Sigmoid colon (tissue), 7 donors: Measurements from ENCODE around the gene SLC9A5. TPM values are rescaled to one million over a fixed set of nuclear protein-coding genes. Genes with fewer than 3 reads are reported as not detected.

Source experiments
- DNase-seq: peaks from one replicate; pipeline ENCODE4 v3.0.0-alpha.2; 2019
- H3K27ac ChIP-seq, 4 donors: fragments of 200-600 bp; sonication (generic); one replicate each; pipeline ENCODE4 v1.5.1; 2016 to 2019; ENCODE audit warnings: mild to moderate bottlenecking in 1 of 4
- H3K27me3 ChIP-seq, 3 donors: fragments of 200-600 bp; sonication (generic); one replicate each; pipeline ENCODE4 v1.5.1; 2019; ENCODE audit warnings: mild to moderate bottlenecking in 1 of 3
- H3K36me3 ChIP-seq, 4 donors: fragments of 200-600 bp; sonication (generic); one replicate each; pipeline ENCODE4 v1.5.1; 2016 to 2019
- H3K4me1 ChIP-seq, 4 donors: fragments of 200-600 bp; sonication (generic); one replicate each; pipeline ENCODE4 v1.5.1; 2017 to 2019
- H3K4me3 ChIP-seq, 4 donors: fragments of 200-600 bp; sonication (generic); one replicate each; pipeline ENCODE4 v1.5.1; 2017 to 2019; ENCODE audit warnings: mild to moderate bottlenecking in 2 of 4, moderate library complexity in 1 of 4
- H3K9me3 ChIP-seq, 4 donors: fragments of 200-600 bp in 3 of 4; sonication (generic) in 3 of 4; one replicate each; pipeline versions ENCODE4 v1.5.1 to v1.6.1; 2013 to 2019
- EP300 ChIP-seq, 4 donors: sonication (generic); formaldehyde crosslinking; IDR thresholded peaks; one replicate each; pipeline ENCODE4 v1.6.1; 2017; ENCODE audit warnings: antibody characterized with exemption in 4 of 4
- POLR2A ChIP-seq, 2 donors: fragments of 450-650 bp; IDR thresholded peaks; one replicate each; pipeline ENCODE4 v1.6.1; 2016; ENCODE audit warnings: antibody characterized with exemption in 2 of 2, mild to moderate bottlenecking in 2 of 2, moderate library complexity in 2 of 2
- POLR2AphosphoS5 ChIP-seq, 4 donors: sonication (generic); formaldehyde crosslinking; IDR thresholded peaks; one replicate each; pipeline ENCODE4 v1.6.1; 2017; ENCODE audit warnings: antibody characterized with exemption in 4 of 4
- WGBS, 2 donors: extraction: QIAGEN DNeasy Blood & Tissue Kit; methylation state at CpG; one replicate each; pipeline ENCODE4 v1.1.7; 2013; 5-methylcytosine and 5-hydroxymethylcytosine counted together
- intact Hi-C: fragments of 100-400 bp; cut with DNase I; formaldehyde crosslinking; loops from one replicate; pipeline ENCODE4 v1.15.1; 2023
- polyA plus RNA-seq, 3 donors: library from polyadenylated mRNA; stranded (reverse); fragments of 200-250 nt; gene quantifications; one replicate each; pipeline ENCODE4 v1.2.3, GENCODE V29; 2013
- total RNA-seq, 4 donors: library from RNA; depleted of rRNA; stranded (reverse); fragments of >200 nt; gene quantifications; one replicate each; pipeline ENCODE4 v1.1.0, GENCODE V29; 2016
- TF ChIP-seq, protein P1 (sequence below), 4 experiments: fragments of 450-650 bp in 3 of 4; fragments of 200-600 bp in 1 of 4; IDR thresholded peaks; one replicate each; pipeline ENCODE4 v1.5.1; 2016 to 2019; ENCODE audit warnings: antibody characterized with exemption in 4 of 4, mild to moderate bottlenecking in 3 of 4, moderate library complexity in 2 of 4
- donor health status: healthy with polysubstance abuse.
- donor health status: Bipolar disorder and iron deficiency.
- donor health status: healthy.

Gene SLC9A5
- total and polyA plus RNA-seq, 7 donors: 0.46 to 6.1 (median 0.99) TPM; not detected in 2

DNA sequence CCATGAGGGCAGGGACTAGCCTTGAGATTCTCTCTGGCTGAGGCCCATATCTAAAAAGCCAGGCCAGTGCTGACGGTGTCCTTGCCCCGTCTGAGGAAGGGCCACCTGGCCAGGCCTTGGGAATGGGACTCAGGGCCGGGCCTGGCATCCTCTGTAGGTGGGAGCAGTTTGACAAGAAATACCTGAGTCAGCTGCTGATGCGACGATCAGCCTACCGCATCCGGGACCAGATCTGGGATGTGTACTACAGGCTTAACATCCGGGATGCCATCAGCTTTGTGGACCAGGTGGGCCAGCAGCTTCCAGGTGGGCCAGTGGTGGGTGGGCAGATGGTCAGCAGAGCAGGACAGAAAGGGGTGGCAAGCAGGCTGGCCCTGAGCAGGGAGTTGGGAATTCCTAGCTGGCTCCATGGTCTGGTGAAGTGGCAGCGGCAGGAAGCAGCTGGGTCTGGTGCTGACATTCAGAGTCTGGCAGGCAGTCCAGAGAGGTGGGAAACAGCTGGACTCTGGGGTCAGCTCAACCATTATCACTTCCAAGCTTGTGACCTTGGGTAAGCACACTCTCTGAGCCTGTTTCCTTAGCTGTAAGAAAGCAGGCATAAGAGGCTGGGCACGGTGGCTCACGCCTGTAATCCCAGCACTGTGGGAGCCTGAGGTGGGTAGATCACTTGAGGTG is 9.5 kb downstream of the SLC9A5 start:
- intact Hi-C loops: no loop called here
- no peak overlapping the region for H3K4me3 ChIP-seq
- H3K9me3 ChIP-seq: no peaks in the 10 kb centered on the region
- H3K36me3 ChIP-seq: no peaks in the 10 kb centered on the region
- TF ChIP-seq POLR2A (IDR thresholded peaks at IDR 0.05) (no peak), POLR2AphosphoS5 (IDR thresholded peaks at IDR 0.05) (no peak), EP300 (IDR thresholded peaks at IDR 0.05) (no peak)
- TF ChIP-seq, protein P1, sequence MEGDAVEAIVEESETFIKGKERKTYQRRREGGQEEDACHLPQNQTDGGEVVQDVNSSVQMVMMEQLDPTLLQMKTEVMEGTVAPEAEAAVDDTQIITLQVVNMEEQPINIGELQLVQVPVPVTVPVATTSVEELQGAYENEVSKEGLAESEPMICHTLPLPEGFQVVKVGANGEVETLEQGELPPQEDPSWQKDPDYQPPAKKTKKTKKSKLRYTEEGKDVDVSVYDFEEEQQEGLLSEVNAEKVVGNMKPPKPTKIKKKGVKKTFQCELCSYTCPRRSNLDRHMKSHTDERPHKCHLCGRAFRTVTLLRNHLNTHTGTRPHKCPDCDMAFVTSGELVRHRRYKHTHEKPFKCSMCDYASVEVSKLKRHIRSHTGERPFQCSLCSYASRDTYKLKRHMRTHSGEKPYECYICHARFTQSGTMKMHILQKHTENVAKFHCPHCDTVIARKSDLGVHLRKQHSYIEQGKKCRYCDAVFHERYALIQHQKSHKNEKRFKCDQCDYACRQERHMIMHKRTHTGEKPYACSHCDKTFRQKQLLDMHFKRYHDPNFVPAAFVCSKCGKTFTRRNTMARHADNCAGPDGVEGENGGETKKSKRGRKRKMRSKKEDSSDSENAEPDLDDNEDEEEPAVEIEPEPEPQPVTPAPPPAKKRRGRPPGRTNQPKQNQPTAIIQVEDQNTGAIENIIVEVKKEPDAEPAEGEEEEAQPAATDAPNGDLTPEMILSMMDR (IDR thresholded peaks at IDR 0.05): no peak
- 89 to 91% methylated on average over 11 of the region's 11 CpGs for WGBS, 2 donors
- H3K27me3 ChIP-seq: peaks cover 5 to 16% (median 9%) of the 10 kb centered on the region in 3 donors
- H3K27ac ChIP-seq: no peak overlapping the region
- peak; percentile 55 for DNase-seq
- no peaks in the 10 kb centered on the region for H3K4me1 ChIP-seq

DNA sequence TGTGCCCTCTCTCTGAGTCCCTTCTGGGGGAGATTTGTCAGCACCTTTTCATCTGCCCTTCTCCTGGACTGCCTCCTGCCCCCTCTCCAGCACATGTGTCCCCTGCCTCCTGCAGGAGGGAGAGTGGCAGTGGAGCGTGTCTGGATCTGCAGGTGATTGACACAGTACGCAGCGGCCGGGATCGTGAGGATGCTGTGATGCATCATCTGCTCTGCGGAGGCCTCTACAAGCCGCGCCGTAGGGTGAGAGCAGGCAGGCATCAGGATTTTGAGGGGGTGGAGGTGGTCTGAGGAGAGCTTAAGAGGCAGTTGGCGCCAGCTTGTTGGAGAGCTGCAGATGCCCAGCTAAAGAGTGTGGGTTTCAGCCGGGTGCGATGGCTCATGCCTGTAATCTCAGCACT is 10.9 kb downstream of the SLC9A5 start:
- intact Hi-C loops: no loop called here
- Histone ChIP-seq H3K9me3 (no peaks in the 10 kb centered on the region), H3K4me3 (no peak overlapping the region), H3K4me1 (no peaks in the 10 kb centered on the region), H3K36me3 (no peaks in the 10 kb centered on the region), H3K27me3 (peaks cover 0 to 4% (median 2%) of the 10 kb centered on the region in 3 donors), H3K27ac (no peak overlapping the region)
- peak; percentile 58 for DNase-seq
- no peak for TF ChIP-seq POLR2AphosphoS5 (IDR thresholded peaks at IDR 0.05)
- no peak for TF ChIP-seq POLR2A (IDR thresholded peaks at IDR 0.05)
- TF ChIP-seq, protein P1 (IDR thresholded peaks at IDR 0.05): no peak
- TF ChIP-seq EP300 (IDR thresholded peaks at IDR 0.05): no peak
- WGBS, 2 donors: 94 to 95% methylated on average over 12 of the region's 12 CpGs

DNA sequence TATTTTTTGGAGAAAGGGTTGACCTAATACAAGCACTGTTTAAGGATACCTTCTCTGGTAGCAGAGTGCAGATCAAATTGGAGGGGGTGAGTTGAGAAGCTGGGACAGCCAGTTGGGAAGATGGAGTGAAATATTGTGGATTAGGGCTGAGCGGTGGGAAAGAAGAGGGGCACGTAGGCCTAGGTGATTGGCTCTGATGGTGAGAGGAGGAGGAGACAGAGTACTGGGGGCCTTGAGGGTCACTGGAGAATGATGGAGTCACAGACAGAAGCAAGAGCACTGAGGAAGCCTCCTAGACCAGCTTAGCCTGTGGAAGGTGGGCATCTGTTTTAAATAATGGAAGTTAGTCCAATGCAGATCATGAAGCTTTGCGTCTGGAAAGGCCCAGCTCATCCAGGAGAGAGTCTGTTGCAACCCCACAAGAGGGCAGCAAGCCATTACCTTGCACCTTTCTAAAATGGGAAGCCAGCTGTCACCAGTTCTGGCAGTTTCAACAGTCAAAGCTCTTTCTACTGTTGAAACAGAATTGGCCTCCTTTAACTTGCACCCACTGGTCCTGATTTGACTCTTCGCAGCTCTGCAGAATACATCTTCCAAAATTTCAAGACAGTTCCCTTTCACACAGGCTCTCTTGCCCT is 11.8 kb downstream of the SLC9A5 start:
- Histone ChIP-seq H3K27ac (no peak overlapping the region), H3K9me3 (no peaks in the 10 kb centered on the region), H3K4me1 (no peaks in the 10 kb centered on the region), H3K4me3 (no peak overlapping the region), H3K27me3 (peaks cover 0 to 3% (median 0%) of the 10 kb centered on the region in 3 donors), H3K36me3 (no peaks in the 10 kb centered on the region)
- WGBS, 2 donors: 64 to 75% methylated on average over 4 of the region's 4 CpGs
- TF ChIP-seq, protein P1 (IDR thresholded peaks at IDR 0.05): no peak
- TF ChIP-seq POLR2A (IDR thresholded peaks at IDR 0.05) (no peak), POLR2AphosphoS5 (IDR thresholded peaks at IDR 0.05) (no peak), EP300 (IDR thresholded peaks at IDR 0.05) (no peak)
- peak; percentile 55 for DNase-seq
- intact Hi-C loops: no loop called here

DNA sequence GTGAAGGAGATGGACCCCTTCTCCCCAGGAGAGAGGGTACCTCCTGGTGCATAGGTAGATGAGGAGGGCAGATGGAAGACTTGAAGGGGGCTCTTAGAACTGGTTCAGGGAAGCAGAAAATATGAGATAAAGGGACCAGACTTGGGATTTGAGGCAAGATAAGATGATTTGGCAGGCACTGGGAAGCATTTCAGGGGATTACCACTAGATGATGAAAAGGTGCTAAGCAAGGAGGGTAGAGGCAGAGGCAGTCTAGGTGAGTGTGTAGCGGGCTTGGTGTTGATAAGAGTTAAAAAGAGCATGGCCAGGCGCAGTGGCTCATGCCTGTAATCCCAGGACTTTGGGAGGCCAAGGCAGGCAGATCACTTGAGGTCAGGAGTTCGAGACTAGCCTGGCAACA is 14.4 kb downstream of the SLC9A5 start:
- Histone ChIP-seq H3K9me3 (no peaks in the 10 kb centered on the region), H3K27me3 (peaks cover 0 to 5% (median 0%) of the 10 kb centered on the region in 3 donors), H3K4me1 (no peaks in the 10 kb centered on the region), H3K4me3 (no peak overlapping the region), H3K36me3 (no peaks in the 10 kb centered on the region), H3K27ac (no peak overlapping the region)
- TF ChIP-seq, protein P1 (IDR thresholded peaks at IDR 0.05): no peak
- TF ChIP-seq POLR2A (IDR thresholded peaks at IDR 0.05): no peak
- no peak for TF ChIP-seq POLR2AphosphoS5 (IDR thresholded peaks at IDR 0.05)
- no peak for TF ChIP-seq EP300 (IDR thresholded peaks at IDR 0.05)
- intact Hi-C loops: no loop called here
- DNase-seq: no peak
- WGBS, 2 donors: 91 to 94% methylated on average over 3 of the region's 3 CpGs
